ENCODE measurements around the gene IVD.
A peak's percentile ranks its signal among the peaks of the same experiment; 100 is the strongest.

IVD gene

DNA sequence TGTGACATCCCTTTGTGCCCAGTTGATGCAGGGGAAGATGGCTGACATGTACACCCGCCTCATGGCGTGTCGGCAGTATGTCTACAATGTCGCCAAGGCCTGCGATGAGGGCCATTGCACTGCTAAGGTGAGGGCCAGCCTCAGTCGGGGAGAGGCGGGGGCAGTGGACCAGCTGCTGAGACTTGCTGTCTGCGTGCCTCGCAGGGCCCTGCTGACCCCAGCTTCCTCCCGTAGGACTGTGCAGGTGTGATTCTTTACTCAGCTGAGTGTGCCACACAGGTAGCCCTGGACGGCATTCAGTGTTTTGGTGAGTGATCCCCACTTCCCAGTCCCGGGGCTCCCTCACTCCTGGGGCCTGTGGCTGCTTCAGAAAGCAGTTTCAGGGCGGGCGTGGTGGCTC lies 10.5 kb downstream of the IVD start:
- DNase-seq = no peak

GRCh38 chr15:40418126-40418525 lies 12.5 kb downstream of the IVD start:
- no peak for DNase-seq

DNA sequence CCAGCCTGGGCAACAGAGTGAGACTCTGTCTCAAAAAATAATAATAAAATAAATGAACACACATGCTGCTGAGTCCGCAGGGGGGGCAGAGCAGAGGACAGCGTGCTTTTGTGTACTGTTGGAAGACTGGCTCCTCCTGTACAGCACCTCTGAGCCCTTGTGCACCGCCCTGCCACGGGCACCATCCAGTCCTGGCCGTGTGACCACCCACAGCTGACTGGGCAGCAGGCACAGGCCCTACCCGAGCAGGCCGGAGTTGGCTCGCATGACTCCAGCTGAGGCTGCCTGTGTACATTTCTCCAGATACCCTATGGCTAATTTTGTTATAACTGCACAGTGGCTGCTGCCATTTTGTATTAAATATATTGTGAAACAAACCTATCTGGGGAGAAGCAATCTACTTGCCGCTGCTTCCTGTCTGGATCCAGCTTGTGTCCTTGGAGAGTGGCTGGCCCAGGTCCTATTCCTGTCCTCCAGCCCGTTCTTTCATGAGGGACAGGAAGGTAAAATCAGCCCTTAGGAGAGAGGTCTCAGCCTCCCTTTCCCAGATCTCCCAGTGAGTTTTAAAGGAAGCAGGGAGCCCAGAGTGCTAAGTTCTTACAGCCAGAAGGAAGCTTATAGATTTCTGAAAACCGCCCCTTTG lies 14.6 kb downstream of the IVD start:
- no peak for DNase-seq

DNA sequence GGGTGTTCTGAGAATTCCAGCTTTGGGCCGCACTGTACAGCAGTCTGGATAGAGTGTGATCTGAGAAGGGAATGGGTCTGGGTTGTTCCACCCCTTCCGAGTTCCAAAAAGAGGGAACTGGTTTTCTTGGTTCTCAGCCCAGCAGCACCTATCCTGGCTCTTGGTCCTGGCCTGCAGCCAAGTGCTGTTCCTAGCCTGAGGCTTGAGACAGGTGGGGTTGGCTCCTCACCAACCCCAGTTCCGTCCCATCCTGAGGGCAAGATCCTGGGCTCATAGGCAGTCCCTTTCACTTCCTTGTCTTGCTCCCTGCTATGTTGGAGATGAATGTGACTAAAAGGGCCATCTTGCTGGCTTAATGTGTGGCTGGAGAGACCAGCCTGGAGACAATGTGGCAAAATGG lies 15.2 kb downstream of the IVD start:
- DNase-seq = no peak

GRCh38 chr15:40421246-40422157 lies 15.9 kb downstream of the IVD start:
- DNase-seq = peak; percentile 89

- DNase-seq = no peak
Measured at GRCh38 chr15:40424483-40425115, 19.0 kb downstream of the IVD start.

DNA sequence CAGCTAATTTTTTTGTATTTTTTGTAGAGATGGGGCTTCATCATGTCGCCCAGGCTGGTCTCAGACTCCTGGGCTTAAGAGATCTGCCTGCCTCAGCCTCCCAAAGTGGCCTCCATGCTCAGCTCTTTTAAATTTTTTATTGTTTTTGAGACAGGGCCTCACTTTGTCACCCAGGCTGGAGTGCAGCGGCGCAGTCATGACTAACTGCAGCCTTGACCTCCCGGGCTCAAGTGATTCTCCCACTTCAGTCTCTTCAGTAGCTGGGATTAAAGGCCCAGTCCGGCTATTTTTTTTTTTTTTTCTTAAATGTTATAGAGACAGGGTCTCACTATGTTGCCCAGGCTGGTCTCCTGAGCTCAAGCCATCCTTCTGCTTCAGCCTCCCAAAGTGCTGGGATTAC lies 20.1 kb downstream of the IVD start:
- no peak for DNase-seq

DNA sequence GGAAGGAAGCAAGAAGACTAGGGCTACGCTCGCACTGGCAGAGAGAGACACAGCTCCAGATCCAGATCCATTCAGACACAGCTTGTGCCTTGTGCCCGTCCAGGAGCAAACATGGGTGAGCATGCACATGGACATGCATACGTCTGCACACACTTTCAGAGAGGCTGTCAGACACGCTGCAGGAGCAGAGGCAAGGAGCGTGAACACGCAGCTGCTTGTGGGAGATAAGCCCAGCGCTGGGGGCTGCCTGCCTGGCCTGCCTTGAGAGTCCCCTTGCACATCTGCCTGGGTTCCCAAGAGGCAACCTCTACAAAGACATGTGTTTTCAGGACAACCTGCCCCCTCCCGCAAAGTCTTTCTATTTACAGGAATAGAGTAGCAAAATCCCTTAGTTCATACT lies 21.6 kb downstream of the IVD start:
- peak; percentile 34 for DNase-seq

GRCh38 chr15:40428185-40428584 lies 22.6 kb downstream of the IVD start:
- DNase-seq = no peak

GRCh38 chr15:40429068-40429710 lies 23.6 kb downstream of the IVD start:
- no peak for DNase-seq

DNA sequence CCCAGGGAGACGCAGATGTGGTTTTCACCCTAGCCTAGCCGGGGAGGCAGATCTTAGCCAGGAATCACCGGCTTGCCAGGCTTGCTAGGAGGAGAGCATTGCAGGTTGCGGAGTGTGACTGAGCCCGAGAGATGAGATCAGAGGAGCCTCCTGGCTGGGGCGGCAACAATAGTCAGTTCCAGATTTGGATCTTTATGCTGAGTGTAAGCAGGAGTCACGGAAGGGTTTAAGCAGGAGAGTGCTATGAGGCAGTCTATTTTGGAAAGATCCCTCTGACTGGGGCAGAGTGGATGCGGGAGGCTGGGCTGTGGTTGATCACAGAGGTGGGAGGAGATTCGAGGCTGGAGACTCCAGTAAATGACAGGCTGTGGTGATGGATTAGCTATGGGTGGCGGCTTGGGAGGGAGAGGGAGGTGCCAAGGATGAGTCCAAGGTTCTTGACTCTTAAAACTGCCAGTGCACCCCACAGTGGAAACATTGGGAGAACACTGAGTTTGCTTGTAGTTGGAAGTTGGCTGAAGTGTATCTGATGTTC lies 24.7 kb downstream of the IVD start:
- no peak for DNase-seq

DNA sequence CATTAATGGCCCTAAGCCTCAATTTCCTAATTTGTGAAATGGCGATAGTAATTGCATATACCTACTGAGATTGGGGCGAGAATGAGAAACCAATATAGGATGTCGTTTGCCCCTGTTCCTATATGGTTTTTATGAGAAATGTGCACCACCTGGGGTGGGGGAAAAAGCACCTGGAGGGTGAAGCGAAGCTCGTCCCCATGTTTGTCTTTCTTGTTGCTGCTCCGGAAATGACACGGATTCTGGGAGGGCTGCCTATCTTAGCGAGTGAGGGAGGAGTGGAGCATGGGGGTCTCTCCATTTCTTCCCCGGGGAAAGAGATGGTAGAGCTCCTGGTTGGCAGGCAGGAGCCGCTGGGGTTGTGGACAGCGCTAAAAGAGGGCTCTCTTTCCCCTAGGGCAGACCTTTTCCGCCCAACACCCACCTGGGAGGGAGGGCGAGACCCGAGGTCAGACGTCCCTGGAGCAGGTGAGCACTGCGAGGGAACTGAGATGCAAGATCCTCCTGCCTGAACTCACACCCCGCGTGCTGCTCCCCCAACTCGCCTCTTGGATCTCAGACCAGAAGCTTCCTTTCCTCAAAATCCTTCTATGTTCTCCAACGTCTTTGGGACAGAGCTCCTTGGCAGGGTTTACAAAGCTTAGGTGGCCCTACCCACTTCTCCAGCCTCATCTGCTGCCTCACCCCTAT lies 29.6 kb downstream of the IVD start:
- no peak for DNase-seq

GRCh38 chr15:40435710-40436089 lies 30.1 kb downstream of the IVD start:
- DNase-seq = peak; percentile 40

DNA sequence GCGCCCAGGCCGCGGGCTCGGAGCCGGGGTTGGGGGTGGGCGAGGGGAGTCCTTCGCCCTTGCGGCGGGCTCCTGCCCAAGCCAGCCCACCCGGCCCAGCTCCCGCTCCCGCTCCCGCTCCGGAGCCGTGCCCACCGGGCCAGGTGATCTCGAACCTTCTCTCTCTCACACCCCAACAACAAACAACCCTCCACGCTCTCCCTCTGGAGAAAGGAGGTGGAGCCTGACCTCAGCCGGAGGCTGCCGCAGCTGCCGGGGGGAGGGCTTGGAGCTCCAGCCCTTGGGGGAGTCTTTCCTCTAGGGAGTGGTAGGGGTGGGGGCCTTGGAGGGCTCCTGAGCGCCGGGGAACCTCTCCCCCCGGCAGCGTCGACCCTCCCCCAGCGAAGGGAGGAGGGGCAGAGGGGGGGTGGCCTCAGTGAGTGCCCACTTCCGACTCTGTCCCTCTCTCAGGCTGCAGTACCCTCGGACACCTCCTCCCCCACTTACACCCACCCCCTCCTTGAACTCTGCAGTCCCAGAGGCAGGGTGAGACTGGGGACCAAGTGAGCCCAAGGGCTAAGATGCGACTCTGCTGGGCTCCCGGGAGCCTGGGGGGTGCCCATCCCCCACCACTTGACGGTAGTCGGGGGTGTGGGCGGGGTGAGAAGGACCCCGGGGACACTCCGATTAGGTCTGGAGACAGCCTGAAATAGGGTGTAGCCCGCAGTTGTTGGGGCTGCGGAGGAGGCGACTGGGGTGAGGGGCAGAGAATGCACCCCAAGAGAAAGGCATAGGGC lies 30.7 kb downstream of the IVD start:
- peak; percentile 54 for DNase-seq

DNA sequence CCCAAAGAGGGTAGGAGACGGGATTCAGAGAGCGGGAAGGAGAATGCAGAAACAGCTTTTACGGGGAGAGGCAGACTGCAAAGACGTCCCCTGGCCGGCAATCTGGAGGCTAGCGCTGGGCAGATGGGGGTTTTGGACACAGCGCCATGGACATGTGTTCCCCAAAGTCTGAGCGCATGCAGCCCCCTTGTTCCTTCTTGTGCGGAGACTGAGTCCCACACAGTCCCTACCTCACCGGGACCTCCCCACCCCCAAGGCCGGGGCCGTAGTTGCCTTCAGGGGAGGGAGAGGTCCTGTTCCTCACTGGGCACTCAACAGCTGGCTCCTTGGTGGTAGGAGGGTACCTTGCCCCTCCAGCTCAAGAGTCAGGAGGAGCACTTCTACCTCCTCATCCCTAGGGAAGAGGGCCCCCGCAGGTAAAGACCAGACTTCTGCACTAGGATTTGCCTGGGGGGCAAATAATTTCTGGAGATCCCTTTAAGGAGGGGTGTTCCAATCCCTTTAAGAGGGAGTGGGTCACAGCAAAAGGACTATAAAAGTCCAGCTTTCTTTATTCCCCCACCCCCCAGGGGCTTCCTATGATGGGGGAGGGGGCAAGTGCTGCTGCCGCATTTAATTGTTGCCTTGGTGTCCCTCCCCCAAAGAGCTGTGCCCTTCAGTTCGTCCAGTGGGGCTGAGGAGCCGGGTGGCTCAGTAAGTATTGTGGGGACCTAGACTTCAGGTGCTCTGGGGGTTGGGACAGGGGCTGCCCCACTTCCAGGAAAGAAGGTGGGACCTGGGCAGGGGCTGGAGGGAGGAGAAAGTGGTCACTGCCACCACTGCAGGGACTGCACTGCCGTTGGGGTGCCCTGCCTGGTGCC lies 31.5 kb downstream of the IVD start:
- DNase-seq = peak; percentile 42

DNA sequence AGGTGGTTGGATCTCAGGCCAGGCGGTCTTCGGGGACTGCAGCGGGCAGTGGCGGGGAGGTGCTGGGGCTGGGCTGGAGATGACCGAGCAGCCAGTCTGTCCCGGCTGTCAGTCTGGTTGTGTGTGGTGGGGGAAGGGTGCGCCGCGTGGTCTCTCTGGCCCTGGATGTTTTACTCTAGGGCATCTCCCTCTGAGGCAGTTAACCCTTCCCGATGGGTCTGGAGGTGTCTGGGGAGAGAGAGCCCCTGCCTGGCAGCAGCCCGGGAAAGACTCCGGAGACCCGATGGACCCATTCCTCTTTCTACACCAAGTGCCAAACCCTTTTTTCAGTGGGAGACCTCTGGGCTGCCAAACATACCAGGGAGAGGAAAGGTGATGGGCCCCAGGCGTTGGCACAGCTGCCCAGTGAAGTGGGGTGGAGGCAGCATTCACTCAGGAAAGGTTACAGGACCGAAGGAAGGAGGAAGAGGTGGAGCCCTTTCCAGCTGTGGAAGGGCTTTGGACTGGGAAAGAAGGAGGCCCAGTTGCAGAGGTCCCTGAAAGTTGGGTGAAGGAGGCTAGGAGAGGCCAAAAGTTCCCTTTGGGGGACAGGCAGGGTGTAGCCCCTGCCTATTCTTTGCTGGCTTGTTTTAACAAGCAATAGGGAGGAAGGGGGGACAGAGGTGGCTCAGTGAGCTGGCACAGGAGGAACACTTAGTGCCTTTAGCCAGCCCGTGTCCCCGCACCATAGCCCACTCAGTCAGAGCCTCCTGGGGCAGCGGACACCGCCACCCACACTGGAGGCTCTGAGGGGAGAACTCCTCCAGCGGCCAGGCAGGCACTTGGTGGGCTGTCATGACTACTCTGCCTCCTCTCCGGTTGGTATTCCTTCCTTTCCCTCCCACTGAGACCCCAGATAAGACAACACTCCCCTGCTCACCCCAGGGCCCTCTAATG lies 32.4 kb downstream of the IVD start:
- DNase-seq = no peak

DNA sequence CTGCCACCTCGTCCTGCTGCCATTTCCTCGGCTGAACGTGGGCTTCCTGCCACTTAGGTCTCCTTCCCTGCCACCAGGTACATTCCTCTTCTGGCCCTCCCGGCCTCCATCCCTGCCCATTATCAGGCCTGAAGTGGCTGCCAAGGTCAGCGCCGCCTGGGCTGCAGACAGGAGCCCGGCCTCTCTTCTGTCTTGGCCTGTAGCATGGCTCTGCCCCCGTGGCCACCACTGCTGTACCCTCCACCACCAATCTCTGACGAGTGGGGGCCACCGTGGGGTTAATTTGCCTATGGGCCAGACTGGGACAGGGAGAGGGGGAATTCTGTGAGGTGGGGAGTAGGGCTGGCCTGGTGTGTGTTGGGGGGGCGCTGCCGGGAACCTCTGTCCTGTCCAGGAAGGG lies 33.1 kb downstream of the IVD start:
- no peak for DNase-seq

DNA sequence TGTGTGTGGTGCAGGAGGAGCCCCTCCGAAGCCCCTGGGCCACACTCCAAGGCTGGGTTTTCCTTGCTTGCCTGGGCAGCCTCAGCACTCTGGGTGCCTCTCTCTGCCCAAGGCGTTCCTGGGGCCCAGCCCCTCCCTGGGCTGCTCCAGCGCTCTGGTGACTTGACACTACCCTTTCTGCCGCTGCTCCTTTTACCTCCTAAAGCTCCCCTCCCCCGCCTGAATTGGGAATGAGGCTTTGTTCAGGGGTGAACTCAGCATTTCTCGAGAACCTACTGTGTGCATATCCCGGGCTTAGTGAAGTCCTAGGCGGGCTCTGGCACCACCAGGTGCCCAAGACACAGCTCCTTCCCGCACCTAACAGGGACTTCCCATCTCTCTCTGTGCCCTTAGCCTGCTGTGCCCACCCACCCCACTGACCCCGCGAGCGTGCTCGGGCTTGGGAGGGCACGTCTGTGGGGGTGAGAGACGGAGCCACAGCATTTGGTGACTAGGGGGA lies 33.9 kb downstream of the IVD start:
- DNase-seq = peak; percentile 51

Data from retina (tissue), 1 donor.